Erythroblast (primary cell): ENCODE measurements around the gene FGFR2.

ENCODE experiments used
- GATA1 ChIP-seq: IDR thresholded peaks from 2 replicates; pipeline ENCODE4 v1.6.1; 2011; ENCODE audit warnings: low read depth, mild to moderate bottlenecking, control low read depth, low read length, moderate library complexity
- POLR2A ChIP-seq: IDR thresholded peaks from 2 replicates; pipeline ENCODE4 v1.6.1; 2011; ENCODE audit warnings: mild to moderate bottlenecking, low read length

DNA sequence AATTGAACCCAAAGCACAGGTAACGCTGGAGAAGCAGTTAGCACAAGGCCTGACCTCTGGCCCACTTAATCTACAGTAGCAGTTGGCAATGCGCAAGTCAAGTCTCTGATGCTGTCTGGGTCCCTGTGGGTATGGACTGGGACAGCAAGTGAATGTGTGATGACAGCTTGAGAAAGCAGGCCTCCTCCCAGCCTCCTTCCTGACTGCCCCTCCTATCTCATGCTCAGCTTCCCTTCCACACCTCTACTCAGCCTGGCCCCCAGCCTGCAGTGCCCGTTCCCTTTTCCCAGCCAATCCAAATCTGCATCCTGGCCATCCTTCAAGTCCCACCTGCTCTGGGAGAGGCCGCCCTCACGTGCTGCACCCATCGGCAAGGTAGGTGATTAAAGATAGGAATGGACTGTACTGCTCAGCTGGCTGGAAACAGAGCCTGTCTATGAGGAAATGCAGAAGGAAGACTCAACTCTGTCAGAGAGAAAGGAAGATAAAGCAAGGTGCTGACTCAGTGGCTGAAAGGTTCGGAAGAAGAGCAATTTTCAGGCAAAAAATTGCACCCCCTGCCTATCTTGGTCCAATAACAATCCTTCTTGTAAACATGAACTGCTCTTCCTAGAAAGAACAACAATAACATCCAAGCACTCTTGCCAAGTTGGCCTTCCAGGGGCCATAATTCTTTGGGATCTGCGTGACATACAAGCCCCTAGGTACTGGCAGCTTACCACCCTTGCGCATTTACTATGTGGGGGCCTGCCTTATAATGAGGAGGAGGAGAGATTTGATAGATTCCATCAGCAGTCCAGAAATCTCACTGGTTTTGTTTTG, 16.6 kb upstream of the FGFR2 start:
- TF ChIP-seq POLR2A (no peak), GATA1 (no peak)
